Measurements from ENCODE around the gene PHLDB1.
"Not testable (repeated sequence)": the region's sequence is repeated elsewhere in the genome, so short reads cannot be mapped to it uniquely, and the experiment has no call there.

The PHLDB1 gene

GRCh38 chr11:118606157-118606843 lies 1.1 kb upstream of the PHLDB1 start:
- DNase-seq (ENCODE audit: low read depth): no peak

GRCh38 chr11:118606844-118607228 lies 579 bp upstream of the PHLDB1 start:
- no peak for DNase-seq (ENCODE audit: low read depth)

DNA sequence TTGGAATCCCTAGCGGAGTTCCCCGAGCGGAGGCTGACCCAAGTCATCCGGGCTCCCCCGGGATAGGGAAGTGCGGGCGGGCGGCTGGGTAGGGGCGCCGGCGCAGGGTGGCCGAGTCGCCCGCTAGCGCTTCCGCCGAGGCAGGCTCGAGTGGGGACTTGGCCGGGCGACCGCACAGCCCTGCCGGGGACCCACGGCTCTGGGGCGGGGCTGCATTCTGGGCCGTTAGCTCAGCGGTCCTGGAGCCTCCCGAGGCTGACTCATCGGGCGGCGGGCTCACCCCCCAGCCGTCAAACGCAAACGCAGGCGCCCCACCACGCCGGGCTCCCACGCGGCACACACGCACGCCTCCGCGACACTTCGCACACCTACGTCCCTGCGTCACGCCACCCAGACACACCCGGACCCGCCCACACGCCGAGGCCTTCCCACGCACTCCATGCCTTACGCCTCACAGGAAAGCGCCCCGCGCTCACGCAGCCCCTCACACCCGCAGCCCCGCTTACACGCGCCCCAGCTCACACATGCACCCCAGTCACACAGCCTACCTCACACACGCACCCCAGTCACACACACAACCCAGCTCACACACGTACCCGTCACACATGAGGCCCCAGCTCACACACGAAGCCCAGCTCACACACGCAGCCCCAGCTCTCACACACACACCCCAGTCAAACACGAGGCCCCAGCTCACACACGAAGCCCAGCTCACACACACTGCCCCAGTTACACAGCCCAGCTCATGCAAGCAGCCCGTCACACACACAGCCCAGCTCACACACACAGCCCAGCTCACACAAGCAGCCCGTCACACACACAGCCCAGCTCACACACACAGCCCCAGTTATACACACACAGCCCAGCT lies 1.2 kb downstream of the PHLDB1 start:
- no peak for DNase-seq (ENCODE audit: low read depth)

DNA sequence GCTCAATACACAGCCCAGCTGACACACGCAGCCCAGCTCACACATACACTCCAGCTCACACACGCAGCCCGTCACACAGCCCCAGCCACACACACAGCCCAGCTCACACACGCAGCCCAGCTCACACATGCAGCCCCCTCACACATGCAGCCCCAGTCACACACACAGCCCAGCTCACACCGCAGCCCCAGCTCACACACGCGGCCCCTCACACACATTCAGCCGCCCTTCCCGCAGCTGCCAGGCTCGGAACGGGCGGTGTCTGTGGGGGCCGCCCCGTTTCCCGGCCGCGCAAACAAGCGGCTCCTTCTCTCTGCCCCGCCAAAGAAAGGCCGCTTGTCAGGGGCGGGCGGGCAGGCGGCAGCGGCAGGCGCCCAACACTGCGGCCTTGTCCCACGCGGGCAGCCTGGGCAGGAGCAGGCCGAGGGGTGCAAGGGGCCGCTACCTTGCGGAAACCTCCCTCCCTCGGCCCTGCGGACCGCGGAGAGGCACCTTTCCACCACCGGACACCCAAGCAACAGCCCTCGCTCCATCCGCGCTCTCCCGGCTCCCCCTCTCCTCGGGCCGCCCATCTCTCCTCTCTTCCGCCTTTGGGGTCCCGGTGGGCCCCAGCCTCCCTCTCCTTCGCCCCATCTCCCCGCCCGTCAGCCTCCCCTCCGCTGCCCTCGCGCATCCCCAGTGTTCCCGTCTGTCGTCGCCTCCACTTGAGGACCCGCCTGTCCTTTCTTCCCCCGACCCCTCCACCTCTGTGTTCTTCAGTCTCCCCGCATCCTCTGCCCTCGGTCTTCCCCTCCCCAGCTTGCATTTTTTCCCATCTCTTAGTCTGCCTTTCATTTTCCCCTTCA lies 2.2 kb downstream of the PHLDB1 start:
- no peak for DNase-seq (ENCODE audit: low read depth)

- DNase-seq (ENCODE audit: low read depth): no peak
Measured at GRCh38 chr11:118610225-118610772, 2.9 kb downstream of the PHLDB1 start.

- DNase-seq (ENCODE audit: low read depth): no peak
Measured at GRCh38 chr11:118610773-118611432, 3.5 kb downstream of the PHLDB1 start.

DNA sequence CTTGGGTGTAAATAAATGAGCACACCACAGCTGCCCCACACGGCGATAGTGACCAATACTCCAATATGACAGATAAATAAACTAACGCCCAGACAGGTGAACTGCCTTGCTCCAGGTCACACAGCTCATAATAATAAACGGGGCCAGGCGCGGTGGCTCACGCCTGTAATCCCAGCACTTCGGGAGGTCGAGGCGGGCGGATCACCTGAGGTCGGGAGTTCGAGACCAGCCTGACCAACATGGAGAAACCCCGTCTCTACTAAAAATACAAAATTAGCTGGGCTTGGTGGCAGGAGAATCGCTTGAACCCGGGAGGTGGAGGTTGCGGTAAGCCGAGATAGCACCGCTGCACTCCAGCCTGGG lies 4.0 kb downstream of the PHLDB1 start:
- not testable (repeated sequence) for DNase-seq (ENCODE audit: low read depth)

- no peak for DNase-seq (ENCODE audit: low read depth)
Measured at GRCh38 chr11:118612378-118612777, 5.0 kb downstream of the PHLDB1 start.

DNA sequence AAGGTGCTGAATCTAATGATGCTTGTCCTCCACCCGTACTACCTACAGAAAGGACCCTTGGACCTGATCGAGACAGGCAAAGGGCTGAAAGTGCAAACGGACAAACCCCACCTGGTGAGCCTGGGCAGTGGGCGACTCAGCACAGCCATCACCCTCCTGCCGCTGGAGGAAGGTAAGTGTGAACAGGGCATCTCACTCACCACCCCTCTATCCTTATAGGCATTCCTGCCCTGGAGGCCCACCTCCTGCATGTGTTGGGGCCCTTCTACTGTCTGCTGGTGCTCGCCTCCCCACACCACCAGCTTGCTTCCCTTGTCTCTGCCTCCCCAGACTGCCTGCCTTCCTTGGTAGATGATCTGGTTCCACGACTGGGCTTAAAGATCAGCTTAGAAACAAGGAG lies 7.1 kb downstream of the PHLDB1 start:
- DNase-seq (ENCODE audit: low read depth): no peak

DNA sequence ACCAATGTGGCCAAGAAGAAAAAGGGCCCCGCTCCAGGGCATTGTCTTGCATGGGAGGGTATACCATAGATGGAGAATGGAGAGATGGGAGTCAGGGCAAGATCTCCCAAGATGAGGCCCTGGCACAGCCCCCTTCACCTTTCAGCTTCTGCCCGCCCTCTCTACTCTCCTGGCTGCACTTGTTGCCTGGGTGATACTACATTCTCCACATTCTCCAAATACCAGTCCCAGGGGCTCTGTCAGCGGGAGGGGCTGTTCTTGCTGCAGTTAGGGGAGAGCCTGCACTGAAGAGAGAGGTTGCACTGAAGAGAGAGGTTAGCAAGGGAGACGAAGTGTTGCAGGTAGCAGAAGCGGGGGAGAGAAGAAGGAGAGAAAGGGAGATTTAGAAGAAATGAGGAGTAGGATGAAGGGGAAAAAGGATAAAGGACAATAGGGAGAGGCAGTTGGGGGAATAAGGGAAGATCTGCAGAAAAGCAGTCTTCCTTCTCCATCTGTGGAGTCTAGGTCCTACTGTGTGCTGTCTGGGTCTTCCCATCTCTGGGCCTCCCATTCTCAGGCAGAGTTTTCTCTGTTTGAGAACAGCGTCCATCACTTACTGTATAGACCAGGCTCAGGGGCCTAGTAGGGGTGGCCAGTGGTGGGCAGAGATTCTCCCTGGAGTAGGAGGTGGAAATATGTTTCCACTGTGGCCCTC lies 8.0 kb downstream of the PHLDB1 start:
- DNase-seq (ENCODE audit: low read depth): no peak

DNA sequence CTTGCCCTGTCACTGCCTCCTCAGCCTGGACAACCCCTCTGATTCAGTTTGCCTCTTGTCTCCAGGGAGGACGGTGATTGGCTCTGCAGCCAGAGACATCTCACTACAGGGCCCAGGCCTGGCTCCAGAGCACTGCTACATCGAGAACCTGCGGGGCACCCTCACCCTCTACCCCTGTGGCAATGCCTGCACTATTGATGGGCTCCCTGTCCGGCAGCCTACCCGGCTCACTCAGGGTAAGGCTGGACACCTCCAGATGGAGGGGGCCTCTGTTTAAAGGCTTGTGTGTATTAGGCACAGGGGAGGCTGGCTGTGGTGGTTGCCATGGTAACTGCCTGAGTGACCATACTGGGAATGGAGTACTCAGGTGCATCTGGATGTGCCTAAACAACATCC lies 8.6 kb downstream of the PHLDB1 start:
- no peak for DNase-seq (ENCODE audit: low read depth)

DNA sequence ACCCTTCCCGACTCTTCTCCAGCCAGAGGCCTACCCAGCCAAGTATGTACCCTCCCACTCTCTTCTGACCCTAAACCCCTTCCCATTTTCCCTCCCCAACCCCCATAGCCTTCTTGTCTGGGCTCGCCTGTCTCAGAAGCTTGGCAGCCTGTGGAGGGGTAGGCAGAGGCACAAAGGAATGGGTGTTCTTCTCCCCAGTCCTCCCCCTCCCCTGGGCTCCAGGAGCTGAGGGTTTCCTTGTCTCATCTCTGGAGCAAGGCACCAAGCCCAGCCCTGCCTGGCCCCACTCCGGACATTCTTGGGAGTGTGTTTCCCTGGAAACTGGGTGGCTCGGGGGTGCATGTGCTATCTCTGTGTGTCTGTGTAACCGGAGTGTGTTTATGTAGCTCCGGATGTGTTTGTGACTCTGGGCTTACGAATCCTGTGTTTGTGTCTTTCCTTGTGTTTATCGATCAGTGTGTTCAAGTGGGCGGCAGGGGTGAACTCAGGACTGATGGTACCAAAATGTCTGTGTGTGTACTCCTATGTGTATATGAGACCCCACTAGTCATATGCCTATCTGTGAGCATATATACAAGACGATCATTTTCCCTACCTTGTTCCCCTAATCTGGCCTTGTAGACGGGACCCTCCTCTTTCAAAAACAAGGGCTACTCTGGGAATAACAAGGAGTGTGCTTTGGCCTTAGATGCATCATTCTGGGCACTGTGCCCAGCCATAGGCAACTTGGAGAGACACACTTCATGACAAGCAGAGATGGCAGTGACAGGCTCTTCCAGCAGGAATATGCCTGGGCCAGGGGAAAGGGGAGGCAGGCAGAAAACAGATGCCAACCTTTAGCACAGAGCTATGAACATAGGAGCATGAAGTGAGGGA lies 10.9 kb downstream of the PHLDB1 start:
- no peak for DNase-seq (ENCODE audit: low read depth)

- no peak for DNase-seq (ENCODE audit: low read depth)
Measured at GRCh38 chr11:118618991-118619375, 11.6 kb downstream of the PHLDB1 start.

- DNase-seq (ENCODE audit: low read depth): peak; percentile 81
Measured at GRCh38 chr11:118619444-118620197, 12.2 kb downstream of the PHLDB1 start.

GRCh38 chr11:118620529-118621070 lies 13.2 kb downstream of the PHLDB1 start:
- no peak for DNase-seq (ENCODE audit: low read depth)

DNA sequence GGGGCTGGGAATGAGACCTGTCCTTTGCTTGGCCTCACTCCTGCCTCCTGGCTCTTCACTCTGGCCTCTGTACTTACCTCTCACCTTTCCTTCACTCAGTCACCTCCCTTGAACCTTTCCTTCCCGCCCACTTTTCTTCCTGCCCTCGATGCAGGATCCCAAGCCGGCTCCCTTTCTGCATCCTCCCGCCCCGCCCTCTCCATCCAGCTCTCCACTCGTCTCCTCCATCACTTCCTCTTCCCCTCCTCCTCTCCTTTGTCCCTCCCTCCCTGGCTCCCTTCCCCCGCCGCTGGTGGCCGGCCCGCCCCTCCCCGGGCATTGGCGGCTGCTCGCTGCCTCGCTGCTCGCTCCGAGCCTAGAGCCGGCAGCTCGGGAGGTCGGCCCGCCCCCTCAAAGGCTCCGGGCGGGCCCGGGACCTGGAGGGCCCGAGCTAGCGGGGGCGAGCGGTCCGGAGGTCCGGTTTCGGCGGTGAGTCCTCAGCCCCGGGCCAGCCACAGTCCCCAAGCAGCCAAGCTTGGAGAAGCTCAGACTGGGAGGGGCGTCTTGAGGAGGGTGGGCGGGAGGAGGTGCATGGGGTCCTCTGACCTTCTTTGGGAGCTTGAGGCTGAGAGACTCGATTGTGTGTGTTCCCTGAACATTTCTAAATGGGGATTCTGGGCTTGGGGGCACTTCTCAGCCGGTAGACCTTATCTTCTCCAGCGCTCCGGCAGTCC lies 13.8 kb downstream of the PHLDB1 start:
- no peak for DNase-seq (ENCODE audit: low read depth)

GRCh38 chr11:118621784-118622375 lies 14.5 kb downstream of the PHLDB1 start:
- DNase-seq (ENCODE audit: low read depth): no peak
